GM10847 (cell line): Measurements from ENCODE around the gene SDE2.
A peak's percentile ranks its signal among the peaks of the same experiment; 100 is the strongest.

ENCODE experiments used
- POLR2A ChIP-seq: IDR thresholded peaks from 2 replicates; pipeline ENCODE4 v1.6.1; 2011; ENCODE audit not compliant: insufficient read length; ENCODE audit errors: extremely low read depth

SDE2 gene

GRCh38 chr1:226021801-226022200 is 22.7 kb upstream of the SDE2 start:
- no peak for TF ChIP-seq POLR2A

- TF ChIP-seq POLR2A = no peak
Observed at GRCh38 chr1:226021401-226021800, 22.3 kb upstream of the SDE2 start.

- TF ChIP-seq POLR2A = no peak
Observed at GRCh38 chr1:226019572-226019971, 20.4 kb upstream of the SDE2 start.

- no peak for TF ChIP-seq POLR2A
Observed at GRCh38 chr1:226017070-226017469, 17.9 kb upstream of the SDE2 start.

GRCh38 chr1:226009650-226010044 is 10.5 kb upstream of the SDE2 start:
- no peak for TF ChIP-seq POLR2A

GRCh38 chr1:226006686-226007085 is 7.5 kb upstream of the SDE2 start:
- no peak for TF ChIP-seq POLR2A

GRCh38 chr1:226004396-226004795 is 5.3 kb upstream of the SDE2 start:
- TF ChIP-seq POLR2A = no peak

- TF ChIP-seq POLR2A = no peak
Observed at GRCh38 chr1:226003502-226004170, 4.5 kb upstream of the SDE2 start.

- TF ChIP-seq POLR2A = peak; percentile 22
Observed at GRCh38 chr1:226002667-226003501, 3.7 kb upstream of the SDE2 start.

- TF ChIP-seq POLR2A = no peak
Observed at GRCh38 chr1:226001963-226002666, 3.0 kb upstream of the SDE2 start.

- no peak for TF ChIP-seq POLR2A
Observed at GRCh38 chr1:226001088-226001487, 1.9 kb upstream of the SDE2 start.

- no peak for TF ChIP-seq POLR2A
Observed at GRCh38 chr1:225999912-226000337, 782 bp upstream of the SDE2 start.

- no peak for TF ChIP-seq POLR2A
Observed at GRCh38 chr1:225998560-225999226, 450 bp downstream of the SDE2 start.

- no peak for TF ChIP-seq POLR2A
Observed at GRCh38 chr1:225996946-225997545, 2.1 kb downstream of the SDE2 start.

GRCh38 chr1:225995919-225996864 is 3.0 kb downstream of the SDE2 start:
- no peak for TF ChIP-seq POLR2A
